NCI-H2196 (cell line): Measurements from ENCODE around the gene GPATCH2L.
A peak's percentile ranks its signal among the peaks of the same experiment; 100 is the strongest.

Experiments
- DNase-seq: peaks from one replicate; lab custom pipeline; 2025; ENCODE audit not compliant: unreplicated experiment; lab: John Stamatoyannopoulos, UW

The GPATCH2L gene

DNA sequence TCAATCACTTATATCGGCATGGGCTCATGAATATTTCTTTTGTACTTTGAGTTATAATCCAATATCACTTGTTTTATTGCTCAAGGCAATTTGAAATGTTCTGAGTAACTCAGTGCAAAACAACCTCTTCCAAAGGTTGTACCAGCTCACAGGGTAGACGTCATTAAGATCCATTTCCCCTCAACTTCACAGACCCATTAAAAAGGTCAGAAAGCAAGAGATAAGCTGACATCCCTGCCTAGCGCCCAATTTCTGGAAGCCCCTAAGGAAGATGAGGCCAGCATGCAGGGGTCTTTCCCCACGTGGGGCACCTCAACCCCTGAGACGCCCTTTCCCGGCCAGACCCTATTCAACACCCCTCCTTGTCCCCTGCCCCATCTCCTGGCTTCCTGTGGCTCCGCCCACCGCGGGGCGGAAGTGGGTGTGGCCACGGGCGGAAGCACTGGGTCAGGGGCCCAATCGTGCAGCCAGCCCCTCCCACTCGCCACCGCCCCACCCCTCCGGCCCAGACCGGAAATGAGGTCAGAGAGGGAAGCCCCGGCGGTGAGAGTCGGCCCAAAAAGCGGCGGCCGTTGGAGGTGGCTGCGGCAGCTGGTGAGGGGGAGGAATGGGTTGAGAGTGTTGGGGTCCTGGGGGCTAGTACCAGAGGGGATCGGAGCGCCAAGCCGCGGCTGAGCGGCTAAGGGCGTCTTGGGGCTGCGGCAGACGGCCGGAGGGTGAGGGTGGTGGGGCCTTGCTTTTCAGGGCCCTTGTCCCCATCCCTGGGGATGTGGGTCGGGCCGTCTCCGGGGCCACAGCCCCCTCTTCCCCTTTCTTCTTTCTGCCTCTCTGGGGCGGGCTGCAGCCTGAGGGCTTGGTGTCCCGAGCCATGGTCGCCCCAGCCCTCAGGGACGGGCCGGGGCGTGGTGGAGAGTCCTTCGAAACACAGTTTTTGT is at the start of gene GPATCH2L:
GPATCH2L (plus strand) TSS at position 525 of the 935 bp plus-strand sequence. CDS start 2,442 bp downstream, outside the sequence.
- peak; percentile 93 for DNase-seq

DNA sequence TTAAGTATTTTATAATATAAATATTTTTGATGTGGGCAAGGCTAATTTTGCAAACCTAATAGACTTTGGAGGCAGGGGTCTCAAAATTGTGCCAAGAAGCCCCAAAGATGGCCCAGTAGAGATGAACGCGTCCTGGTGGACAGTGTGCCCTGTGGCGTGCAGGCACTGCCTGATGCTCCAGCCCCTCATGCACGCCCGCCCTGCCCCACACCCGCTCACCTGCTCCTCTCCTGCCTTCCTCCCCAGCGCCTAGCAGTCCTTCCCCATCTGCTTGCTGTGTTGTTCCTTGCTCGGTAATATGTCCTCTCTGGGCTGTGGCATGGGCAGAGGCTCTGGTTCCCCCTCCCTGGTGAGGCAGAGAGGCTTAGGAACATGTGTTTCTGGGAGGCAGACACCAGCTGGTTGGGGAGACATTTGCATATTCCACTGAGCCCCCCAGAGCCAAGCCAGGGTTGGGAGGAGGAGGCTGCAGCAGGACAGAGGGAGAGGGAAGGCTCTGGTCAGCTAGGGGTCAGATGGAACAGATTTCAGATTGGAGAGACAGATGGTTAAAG is 46.8 kb upstream of the GPATCH2L start:
- no peak for DNase-seq

- no peak for DNase-seq
Measured at GRCh38 chr14:76106188-76106587, 45.5 kb upstream of the GPATCH2L start.

- DNase-seq = no peak
Measured at GRCh38 chr14:76109087-76109880, 42.4 kb upstream of the GPATCH2L start.

- no peak for DNase-seq
Measured at GRCh38 chr14:76112889-76113624, 38.7 kb upstream of the GPATCH2L start.

GRCh38 chr14:76113691-76114090 is 38.0 kb upstream of the GPATCH2L start:
- no peak for DNase-seq

DNA sequence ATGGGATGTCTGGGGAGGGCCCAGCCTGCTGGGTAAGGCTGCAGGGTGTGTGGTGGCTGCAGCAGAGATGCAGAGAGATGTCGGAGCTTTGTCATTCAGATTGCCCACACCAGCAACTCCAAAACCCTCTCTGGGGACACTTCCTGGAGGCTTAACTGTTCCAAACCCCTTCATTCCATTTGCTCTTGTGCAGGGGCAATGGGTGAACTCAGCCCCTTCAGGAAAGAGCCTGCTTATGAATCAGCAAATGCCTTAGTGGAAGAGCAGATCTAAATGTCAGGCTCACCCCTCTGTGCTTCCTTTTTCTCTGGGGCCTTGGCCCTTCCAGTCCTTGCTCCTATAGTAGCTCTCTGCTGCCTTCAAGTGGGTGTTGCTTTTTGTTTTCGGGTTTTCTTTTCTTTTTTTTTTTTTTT is 36.7 kb upstream of the GPATCH2L start:
- no peak for DNase-seq

GRCh38 chr14:76117789-76118484 is 33.8 kb upstream of the GPATCH2L start:
- DNase-seq = no peak

- no peak for DNase-seq
Measured at GRCh38 chr14:76118594-76118993, 33.1 kb upstream of the GPATCH2L start.

DNA sequence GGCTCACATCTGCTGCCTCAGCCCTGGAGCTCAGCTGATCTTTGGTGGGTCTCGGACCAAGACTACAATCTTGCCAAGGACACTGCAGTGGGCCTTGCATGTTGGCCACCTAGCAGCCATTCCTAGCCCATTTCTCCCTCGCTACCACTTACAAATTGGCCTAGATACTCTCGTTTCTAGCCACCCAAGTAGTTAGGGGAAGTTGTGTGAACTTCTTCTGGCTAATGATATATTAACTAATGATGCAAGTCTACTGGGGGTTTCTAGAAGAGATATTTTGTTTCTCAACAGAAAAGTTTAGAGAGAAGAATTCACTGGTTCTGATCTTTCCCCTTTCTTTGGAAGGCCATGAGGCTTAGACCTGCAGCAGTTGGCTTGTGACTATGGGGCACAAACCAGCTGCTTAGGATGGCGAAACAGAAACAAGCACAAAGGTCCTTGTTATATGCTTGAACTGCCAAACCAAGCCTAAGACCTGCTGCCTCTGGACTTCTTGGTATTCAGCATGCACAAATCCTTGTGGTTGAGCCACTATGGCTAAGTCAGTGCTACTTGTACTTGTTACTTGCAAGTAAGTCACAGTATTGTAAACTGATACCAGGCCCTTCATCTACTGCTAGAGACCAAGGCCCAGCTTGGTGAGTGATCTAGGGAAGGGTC is 30.5 kb upstream of the GPATCH2L start:
- no peak for DNase-seq

GRCh38 chr14:76123426-76124225 is 28.1 kb upstream of the GPATCH2L start:
- no peak for DNase-seq

GRCh38 chr14:76125511-76125910 is 26.2 kb upstream of the GPATCH2L start:
- no peak for DNase-seq

DNA sequence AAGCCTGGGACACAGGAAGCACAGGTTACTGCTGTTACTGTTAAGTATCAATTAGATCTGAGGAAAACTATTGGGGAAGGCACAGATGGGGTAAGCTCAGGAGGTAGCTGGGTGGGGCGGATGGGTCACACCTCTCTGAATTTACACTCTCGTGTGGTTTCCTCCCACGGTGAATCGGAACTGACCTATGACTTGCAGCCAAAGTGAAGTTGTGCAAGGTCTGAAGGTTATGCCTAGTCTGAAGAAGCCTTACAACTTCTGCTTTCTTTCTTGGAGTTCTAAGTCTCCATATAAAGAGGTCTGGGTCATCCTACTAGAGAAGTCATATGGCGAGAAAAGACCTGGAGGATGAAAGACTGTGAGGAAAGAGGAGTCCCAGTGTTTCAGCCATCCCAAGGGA is 25.6 kb upstream of the GPATCH2L start:
- DNase-seq = no peak

DNA sequence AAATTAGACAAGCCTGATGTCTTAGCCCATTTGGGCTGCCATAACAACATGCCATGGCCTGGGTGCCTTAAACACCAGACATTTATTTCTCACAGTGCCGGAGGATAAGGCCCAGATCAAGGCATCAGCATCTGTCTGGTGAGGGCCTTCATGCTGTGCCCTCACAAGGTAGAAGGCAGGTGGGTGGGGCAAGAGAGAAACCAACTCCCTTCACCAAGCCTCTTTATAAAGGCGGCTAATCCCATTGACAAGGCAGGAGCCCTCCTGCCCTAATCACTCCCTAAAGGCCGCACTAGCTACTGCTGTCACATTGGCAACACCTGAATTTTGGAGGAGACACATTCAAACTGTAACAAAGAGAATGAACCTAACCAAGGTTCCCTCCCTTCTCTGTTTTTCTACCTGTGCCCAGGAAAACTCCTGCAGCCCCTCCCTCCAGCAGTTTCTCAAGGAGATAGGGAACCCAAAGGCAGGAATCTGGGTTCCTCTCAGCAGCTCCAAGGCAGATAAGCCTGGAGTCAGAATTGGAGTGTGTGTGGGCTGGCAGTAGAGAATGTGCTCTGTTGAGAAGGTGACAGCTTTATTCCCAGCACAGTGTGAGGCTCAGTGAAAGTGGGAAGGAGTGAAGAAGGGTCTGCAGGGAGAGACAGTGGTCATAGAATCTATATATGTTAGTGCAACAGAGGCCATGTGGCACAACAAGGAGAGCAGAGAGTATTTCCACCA is 21.7 kb upstream of the GPATCH2L start:
- no peak for DNase-seq

DNA sequence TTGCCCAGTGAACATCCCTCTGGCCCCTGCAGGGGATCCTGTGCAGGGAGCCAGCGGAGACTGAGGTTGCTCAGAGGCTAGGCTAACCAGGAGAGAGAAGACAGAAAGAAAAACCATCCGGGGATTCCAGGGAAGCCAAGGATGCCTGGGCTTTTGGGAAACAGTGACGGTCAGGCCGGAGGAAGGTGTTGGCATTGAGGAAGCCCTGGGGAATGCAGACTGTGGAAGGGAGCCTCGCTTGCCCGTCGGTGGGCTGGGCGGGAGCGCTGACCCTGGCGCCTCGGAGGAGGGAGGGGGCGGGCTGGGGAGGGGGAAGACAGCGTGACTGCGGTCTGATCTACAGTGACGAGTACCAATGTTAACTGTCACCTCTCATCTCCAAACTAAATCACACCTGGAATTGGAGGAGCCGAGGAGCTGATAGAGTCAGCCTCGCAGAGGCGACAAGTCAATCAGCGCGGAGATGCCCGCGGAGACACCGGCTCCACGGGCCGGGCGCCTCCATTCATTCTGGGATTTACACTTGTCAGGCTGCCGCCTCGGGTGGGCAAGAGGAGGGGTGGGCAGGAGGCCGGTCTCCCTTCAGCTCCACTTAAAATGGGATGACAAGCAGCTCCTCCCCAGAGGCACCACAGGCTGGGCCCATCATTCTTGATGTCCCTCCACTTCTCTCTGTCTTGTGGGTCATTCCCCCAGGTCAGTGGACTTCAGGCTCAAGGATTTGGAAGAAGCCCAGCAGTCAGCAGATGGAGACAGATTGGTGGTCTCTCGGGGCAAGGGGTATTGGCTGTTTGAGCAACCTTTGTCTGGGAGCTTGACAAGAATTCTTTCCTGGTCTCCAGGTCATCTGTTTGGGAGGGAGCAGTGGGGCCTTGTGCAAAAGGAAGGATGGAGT is 20.4 kb upstream of the GPATCH2L start:
- DNase-seq = no peak

DNA sequence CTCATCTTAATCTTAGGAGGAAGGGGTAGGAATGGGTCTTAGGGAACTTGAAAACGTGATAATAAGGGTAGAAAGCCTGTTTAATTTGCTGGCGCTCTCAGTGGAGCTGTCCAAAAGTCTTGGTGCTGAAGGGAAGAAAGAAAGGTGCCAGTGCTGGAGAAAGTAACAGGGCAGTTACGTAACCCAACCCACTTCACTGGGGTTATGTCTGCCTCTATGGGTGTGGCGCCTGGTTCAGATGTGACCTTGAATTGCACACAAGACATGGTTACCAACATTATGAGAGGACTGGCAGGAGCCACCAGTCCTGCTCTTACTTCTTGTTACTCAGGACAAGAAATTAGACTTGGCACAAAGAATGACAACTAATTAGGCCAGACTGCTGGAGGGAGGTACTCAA is 18.6 kb upstream of the GPATCH2L start:
- DNase-seq = no peak

DNA sequence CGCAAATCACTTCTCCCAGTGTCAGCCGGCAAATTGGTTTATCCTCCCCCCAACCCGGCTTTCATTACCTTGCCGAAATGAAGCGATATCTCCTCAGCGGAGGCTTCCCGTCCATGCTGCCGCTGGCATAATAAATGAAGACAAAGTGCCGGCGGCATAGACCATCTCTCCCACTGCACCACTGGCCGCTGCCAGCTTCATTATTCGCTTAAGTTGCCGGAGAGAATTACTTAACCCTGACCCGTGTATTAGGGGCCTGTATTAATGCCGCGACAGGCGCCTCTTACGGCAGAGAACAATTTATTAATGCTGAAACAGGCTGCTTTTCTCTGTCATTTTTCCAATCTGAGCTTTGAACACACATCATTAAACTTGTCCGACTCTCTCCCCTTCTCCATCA is 17.5 kb upstream of the GPATCH2L start:
- DNase-seq = no peak
